CD14-positive monocyte (primary cell): ENCODE data around the gene GSE1. TPM values are rescaled to one million over a fixed set of nuclear protein-coding genes. Genes with fewer than 3 reads are reported as not detected.

Experiments used
- DNase-seq, 3 donors: peaks; one replicate each; pipeline ENCODE4 v3.0.0-alpha.2; 2011 to 2022
- H2AFZ ChIP-seq: 2 replicates; pipeline ENCODE4 v1.6.0; 2012; ENCODE audit warnings: mild to moderate bottlenecking, low read depth, low read length, inconsistent platforms; ENCODE audit not compliant: insufficient read depth, poor library complexity, severe bottlenecking
- H3K27ac ChIP-seq, 2 donors: 1 replicate in 1 of 2; 2 replicates in 1 of 2; pipeline ENCODE4 v1.5.1; 2012 to 2013; ENCODE audit warnings: low read length in 2 of 2, control low read depth in 1 of 2, inconsistent platforms in 1 of 2, low read depth in 1 of 2, mild to moderate bottlenecking in 1 of 2
- H3K27me3 ChIP-seq, 2 donors: one replicate each; pipeline versions ENCODE4 v1.6.0 to v1.6.1; 2011 to 2013; ENCODE audit warnings: low read length in 2 of 2; ENCODE audit not compliant: control insufficient read depth in 2 of 2, insufficient read depth in 2 of 2
- H3K36me3 ChIP-seq, 2 donors: replicated peaks in 1 of 2; 1 replicate in 1 of 2; 2 replicates in 1 of 2; pipeline versions ENCODE4 v1.5.1 to v1.6.1; 2012 to 2013; ENCODE audit warnings: low read length in 2 of 2, control low read depth in 1 of 2, inconsistent platforms in 1 of 2, mild to moderate bottlenecking in 1 of 2; ENCODE audit not compliant: insufficient read depth in 2 of 2, control insufficient read depth in 1 of 2
- H3K4me1 ChIP-seq, 2 donors: 1 replicate in 1 of 2; 2 replicates in 1 of 2; pipeline versions ENCODE4 v1.5.1 to v1.6.1; 2012 to 2013; ENCODE audit warnings: low read length in 2 of 2, control low read depth in 1 of 2, inconsistent platforms in 1 of 2, mild to moderate bottlenecking in 1 of 2, moderate library complexity in 1 of 2; ENCODE audit not compliant: insufficient read depth in 2 of 2, control insufficient read depth in 1 of 2
- H3K4me2 ChIP-seq: replicated peaks from 2 replicates; pipeline ENCODE3; 2012; ENCODE audit warnings: low read length, moderate library complexity, mild to moderate bottlenecking; ENCODE audit not compliant: poor library complexity, severe bottlenecking; ENCODE audit errors: extremely low read depth
- H3K4me3 ChIP-seq, 3 experiments: fragments of 200-600 bp in 1 of 3; sonication (generic) in 1 of 3; replicated peaks in 1 of 3; 1 replicate in 2 of 3; 2 replicates in 1 of 3; pipeline ENCODE4 v1.5.1; 2011 to 2013; ENCODE audit warnings: low read length in 3 of 3, mild to moderate bottlenecking in 3 of 3, control low read depth in 2 of 3, low read depth in 2 of 3, inconsistent platforms in 1 of 3, moderate library complexity in 1 of 3
- H3K79me2 ChIP-seq: 2 replicates; pipeline ENCODE4 v1.6.0; 2012; ENCODE audit warnings: mild to moderate bottlenecking, control low read depth, inconsistent platforms, low read length, moderate library complexity; ENCODE audit not compliant: insufficient read depth
- H3K9ac ChIP-seq: 2 replicates; pipeline ENCODE4 v1.6.0; 2017; ENCODE audit warnings: low read length, mild to moderate bottlenecking; ENCODE audit not compliant: insufficient read depth, poor library complexity, severe bottlenecking
- H3K9me3 ChIP-seq, 2 donors: replicated peaks in 1 of 2; 1 replicate in 1 of 2; 2 replicates in 1 of 2; pipeline versions ENCODE4 v1.5.1 to v1.6.1; 2012 to 2013; ENCODE audit warnings: low read length in 2 of 2, control low read depth in 1 of 2; ENCODE audit not compliant: control insufficient read depth in 1 of 2, insufficient read depth in 1 of 2
- H4K20me1 ChIP-seq: 2 replicates; pipeline ENCODE4 v1.6.0; 2012; ENCODE audit warnings: mild to moderate bottlenecking, low read length, control low read depth, moderate library complexity; ENCODE audit not compliant: insufficient read depth
- H3K27ac Mint-ChIP-seq, 7 donors: one replicate each; pipeline ENCODE4 v1.8.0; 2020; ENCODE audit warnings: mild to moderate bottlenecking in 7 of 7, mixed read lengths in 7 of 7, moderate library complexity in 6 of 7, inconsistent platforms in 2 of 7
- H3K27me3 Mint-ChIP-seq, 3 donors: one replicate each; pipeline ENCODE4 v1.8.0; 2021 to 2022; ENCODE audit warnings: low read depth in 3 of 3, mild to moderate bottlenecking in 3 of 3, mixed read lengths in 3 of 3, moderate library complexity in 3 of 3, inconsistent platforms in 1 of 3
- H3K36me3 Mint-ChIP-seq, 2 donors: one replicate each; pipeline ENCODE4 v1.8.0; 2020; ENCODE audit warnings: mixed read lengths in 2 of 2, inconsistent platforms in 1 of 2, mild to moderate bottlenecking in 1 of 2
- H3K4me1 Mint-ChIP-seq: one replicate; pipeline ENCODE4 v1.8.0; 2020; ENCODE audit warnings: mild to moderate bottlenecking, mixed read lengths
- H3K4me3 Mint-ChIP-seq, 2 donors: one replicate each; pipeline ENCODE4 v1.8.0; 2020; ENCODE audit warnings: mild to moderate bottlenecking in 2 of 2, mixed read lengths in 2 of 2, moderate library complexity in 1 of 2
- H3K9me3 Mint-ChIP-seq, 7 donors: one replicate each; pipeline ENCODE4 v1.8.0; 2020 to 2022; ENCODE audit warnings: mixed read lengths in 7 of 7, mild to moderate bottlenecking in 6 of 7, moderate library complexity in 6 of 7, inconsistent platforms in 2 of 7
- WGBS: methylation state at CpG from one replicate; pipeline ENCODE4 v1.1.5; 2013; ENCODE audit warnings: missing lambda C conversion rate; ENCODE audit not compliant: insufficient coverage; 5-methylcytosine and 5-hydroxymethylcytosine counted together
- intact Hi-C, 2 donors: fragments of 100-400 bp; cut with micrococcal nuclease; formaldehyde crosslinking; loops; one replicate each; pipeline versions ENCODE4 v1.15.0 to v1.15.1; 2023
- polyA plus RNA-seq, 3 donors: library from polyadenylated mRNA; depleted of rRNA in 1 of 3; unstranded in 2 of 3; stranded (reverse) in 1 of 3; fragments of 300-500 nt in 2 of 3; fragments of >200 nt in 1 of 3; fragmentation: Illumina TruSeq in 2 of 3; gene quantifications; 1 replicate in 2 of 3; 2 replicates in 1 of 3; pipeline ENCODE4 v1.2.3, GENCODE V29; 2012 to 2021
- TF ChIP-seq, protein P1 (sequence below): fragments of 200-600 bp; IDR thresholded peaks from one replicate; pipeline ENCODE4 v1.8.0; 2022; ENCODE audit warnings: antibody characterized with exemption, mild to moderate bottlenecking

GSE1 gene
- polyA plus RNA-seq, 3 donors = 0.67 to 38.9 (median 0.86) TPM

- no peak overlapping the region for H3K9ac ChIP-seq
- no peak for DNase-seq
- Mint-ChIP-seq H3K9me3 (peaks cover 0 to 1% (median 0%) of the 10 kb centered on the region in 7 donors), H3K27me3 (peaks cover 4 to 10% (median 6%) of the 10 kb centered on the region in 3 donors), H3K4me1 (peaks cover 39% of the 10 kb centered on the region), H3K36me3 (peaks cover 21% of the 10 kb centered on the region in 2 donors), H3K27ac (peak overlapping the region in 4 of 7 donors; percentile 6 to 69 (median 11)), H3K4me3 (no peak overlapping the region)
- no peaks in the 10 kb centered on the region for H3K27me3 ChIP-seq
- no peaks in the 10 kb centered on the region for H3K9me3 ChIP-seq
- peaks cover 85% of the 10 kb centered on the region for H4K20me1 ChIP-seq
- H3K4me3 ChIP-seq = no peak overlapping the region
- peaks cover 29 to 57% of the 10 kb centered on the region in 2 donors for H3K4me1 ChIP-seq
- peaks cover 78% of the 10 kb centered on the region for H3K79me2 ChIP-seq
- intact Hi-C loops = loop anchor here in 1 of 2 donors (5.0 kb wide), 1 partner anchor 37 kb away; no protein-coding TSS in a partner anchor
- H3K27ac ChIP-seq = no peak overlapping the region
- TF ChIP-seq, protein P1, sequence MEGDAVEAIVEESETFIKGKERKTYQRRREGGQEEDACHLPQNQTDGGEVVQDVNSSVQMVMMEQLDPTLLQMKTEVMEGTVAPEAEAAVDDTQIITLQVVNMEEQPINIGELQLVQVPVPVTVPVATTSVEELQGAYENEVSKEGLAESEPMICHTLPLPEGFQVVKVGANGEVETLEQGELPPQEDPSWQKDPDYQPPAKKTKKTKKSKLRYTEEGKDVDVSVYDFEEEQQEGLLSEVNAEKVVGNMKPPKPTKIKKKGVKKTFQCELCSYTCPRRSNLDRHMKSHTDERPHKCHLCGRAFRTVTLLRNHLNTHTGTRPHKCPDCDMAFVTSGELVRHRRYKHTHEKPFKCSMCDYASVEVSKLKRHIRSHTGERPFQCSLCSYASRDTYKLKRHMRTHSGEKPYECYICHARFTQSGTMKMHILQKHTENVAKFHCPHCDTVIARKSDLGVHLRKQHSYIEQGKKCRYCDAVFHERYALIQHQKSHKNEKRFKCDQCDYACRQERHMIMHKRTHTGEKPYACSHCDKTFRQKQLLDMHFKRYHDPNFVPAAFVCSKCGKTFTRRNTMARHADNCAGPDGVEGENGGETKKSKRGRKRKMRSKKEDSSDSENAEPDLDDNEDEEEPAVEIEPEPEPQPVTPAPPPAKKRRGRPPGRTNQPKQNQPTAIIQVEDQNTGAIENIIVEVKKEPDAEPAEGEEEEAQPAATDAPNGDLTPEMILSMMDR = no peak
- H2AFZ ChIP-seq = no peak overlapping the region
- peaks cover 3 to 10% of the 10 kb centered on the region in 2 donors for H3K36me3 ChIP-seq
- no peak overlapping the region for H3K4me2 ChIP-seq
- WGBS = 99% methylated on average over 9 of the region's 10 CpGs
Measured at GRCh38 chr16:85608887-85609286, 4.2 kb upstream of the GSE1 start.

DNA sequence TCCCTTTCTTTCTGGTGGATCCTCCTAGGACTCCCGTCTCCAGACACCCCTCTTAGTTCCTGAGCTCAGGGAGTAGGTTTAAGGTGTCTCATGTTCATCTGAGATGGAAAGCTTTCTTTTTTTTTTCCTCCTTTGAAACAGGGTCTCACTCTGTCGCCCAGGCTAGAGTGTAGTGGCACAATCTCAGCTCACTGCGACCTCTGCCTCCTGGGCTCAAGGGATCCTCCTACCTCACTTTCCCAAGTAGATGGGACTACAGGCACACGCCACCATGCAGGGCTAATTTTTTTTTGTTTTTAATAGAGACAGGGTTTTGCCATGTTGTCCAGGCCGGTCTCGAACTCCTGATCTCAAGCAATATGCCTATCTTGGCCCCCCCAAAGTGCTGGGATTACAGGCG lies 3.6 kb upstream of the GSE1 start:
- H3K27me3 ChIP-seq = no peaks in the 10 kb centered on the region
- intact Hi-C loops = loop anchor here in 1 of 2 donors (5.0 kb wide), 1 partner anchor 37 kb away; no protein-coding TSS in a partner anchor
- TF ChIP-seq, protein P1 = no peak
- Mint-ChIP-seq H3K9me3 (peaks cover 0 to 1% (median 0%) of the 10 kb centered on the region in 7 donors), H3K27me3 (peaks cover 4 to 10% (median 8%) of the 10 kb centered on the region in 3 donors), H3K27ac (peak overlapping the region in 1 of 7 donors; percentile 11), H3K4me3 (peak overlapping the region; percentile 16 to 82), H3K36me3 (peaks cover 18 to 21% of the 10 kb centered on the region in 2 donors), H3K4me1 (peaks cover 40% of the 10 kb centered on the region)
- H4K20me1 ChIP-seq = peaks cover 83% of the 10 kb centered on the region
- no peaks in the 10 kb centered on the region for H3K9me3 ChIP-seq
- peaks cover 79% of the 10 kb centered on the region for H3K79me2 ChIP-seq
- peaks cover 3 to 10% of the 10 kb centered on the region in 2 donors for H3K36me3 ChIP-seq
- no peak for DNase-seq
- no peak overlapping the region for H2AFZ ChIP-seq
- 93% methylated on average over 3 of the region's 7 CpGs for WGBS
- peaks cover 34 to 62% of the 10 kb centered on the region in 2 donors for H3K4me1 ChIP-seq
- H3K27ac ChIP-seq = no peak overlapping the region
- no peak overlapping the region for H3K4me3 ChIP-seq
- no peak overlapping the region for H3K9ac ChIP-seq
- no peak overlapping the region for H3K4me2 ChIP-seq
